Measurements from ENCODE around the gene GLIS2.

DNA sequence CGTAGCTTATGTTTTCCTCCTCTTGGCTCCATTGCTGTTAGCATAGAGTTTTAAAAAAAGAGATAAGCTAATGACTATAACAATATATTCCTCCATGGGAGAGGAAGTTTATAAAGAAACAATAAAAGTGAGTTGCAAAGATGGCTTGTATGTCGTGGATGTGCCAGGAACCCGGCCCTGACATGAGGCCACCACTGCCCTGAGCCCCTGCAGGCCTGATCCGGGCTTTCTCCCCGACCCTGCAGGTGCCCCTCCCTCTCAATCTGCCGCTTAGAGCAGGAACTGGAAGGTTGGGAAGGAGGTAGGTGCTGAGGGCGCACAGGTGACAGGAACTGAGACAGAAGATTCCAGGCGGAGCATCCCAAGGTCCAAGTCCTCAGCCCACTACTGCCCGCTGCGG is 23.6 kb downstream of the GLIS2 start:
- no peak for TF ChIP-seq CTCF (IDR thresholded peaks at IDR 0.05)
- no peak for TF ChIP-seq ZFX (IDR thresholded peaks at IDR 0.05; ENCODE audit: borderline replicate concordance)

Data from 22Rv1 (cell line).